HepG2 (cell line): ENCODE results near the gene LRRC45. TPM values are rescaled to one million over a fixed set of nuclear protein-coding genes. Genes with fewer than 3 reads are reported as not detected.
A peak's percentile ranks its signal among the peaks of the same experiment; 100 is the strongest.

Experiments
- AGO1 ChIP-seq: fragments of 200-400 bp; formaldehyde crosslinking; IDR thresholded peaks from 2 replicates; pipeline ENCODE4 v1.6.1; 2017; ENCODE audit warnings: mild to moderate bottlenecking, low read depth, low read length, moderate library complexity; ENCODE audit not compliant: poor library complexity, severe bottlenecking
- CENPT ChIP-seq: sonication (generic); formaldehyde crosslinking; IDR thresholded peaks from 2 replicates; pipeline ENCODE4 v1.8.0; 2022; ENCODE audit warnings: low read depth, mild to moderate bottlenecking, moderate library complexity, missing genetic modification reagents
- FOXK2 ChIP-seq: fragments of 450-650 bp; IDR thresholded peaks from 2 replicates; pipeline ENCODE4 v1.6.1; 2016
- FOXO1 ChIP-seq: sonication (generic); formaldehyde crosslinking; IDR thresholded peaks from 2 replicates; pipeline ENCODE4 v1.4.0; 2020; ENCODE audit warnings: missing genetic modification reagents
- HMGXB3 ChIP-seq: sonication (generic); formaldehyde crosslinking; IDR thresholded peaks from 2 replicates; pipeline ENCODE4 v1.4.0; 2020; ENCODE audit warnings: missing genetic modification reagents, borderline replicate concordance
- HMGXB4 ChIP-seq, 2 experiments: sonication (generic) in 1 of 2; formaldehyde crosslinking in 1 of 2; IDR thresholded peaks; 2 replicates each; pipeline versions ENCODE4 v1.4.0 to v1.6.1; 2018 to 2020; ENCODE audit warnings: missing genetic modification reagents in 2 of 2, borderline replicate concordance in 1 of 2, low read depth in 1 of 2, mild to moderate bottlenecking in 1 of 2, missing biosample characterization in 1 of 2
- MAFG ChIP-seq: sonication (generic); formaldehyde crosslinking; IDR thresholded peaks from 2 replicates; pipeline ENCODE4 v1.5.1; 2020; ENCODE audit warnings: mild to moderate bottlenecking, missing genetic modification reagents
- POLR2G ChIP-seq: fragments of 200-400 bp; formaldehyde crosslinking; IDR thresholded peaks from 2 replicates; pipeline ENCODE4 v1.6.1; 2018; ENCODE audit warnings: mild to moderate bottlenecking, low read depth, low read length, moderate library complexity
- REST ChIP-seq, 2 experiments: IDR thresholded peaks; 2 replicates each; pipeline ENCODE4 v1.6.1; 2011 to 2012; ENCODE audit warnings: low read length in 2 of 2, borderline replicate concordance in 1 of 2, low read depth in 1 of 2, mild to moderate bottlenecking in 1 of 2, moderate library complexity in 1 of 2
- SMARCE1 ChIP-seq: fragments of 450-650 bp; IDR thresholded peaks from 2 replicates; pipeline ENCODE4 v1.6.1; 2017; ENCODE audit warnings: borderline replicate concordance
- SNAPC5 ChIP-seq: sonication (generic); formaldehyde crosslinking; IDR thresholded peaks from 2 replicates; pipeline ENCODE4 v1.8.1; 2023; ENCODE audit warnings: mild to moderate bottlenecking, missing genetic modification reagents, borderline replicate concordance
- TFDP2 ChIP-seq: sonication (generic); formaldehyde crosslinking; IDR thresholded peaks from 2 replicates; pipeline ENCODE4 v1.4.0; 2020; ENCODE audit warnings: missing genetic modification reagents
- ZNF335 ChIP-seq: sonication (generic); formaldehyde crosslinking; IDR thresholded peaks from 2 replicates; pipeline ENCODE4 v1.4.0; 2020; ENCODE audit warnings: missing genetic modification reagents
- ZNF589 ChIP-seq: sonication (generic); formaldehyde crosslinking; conservative IDR thresholded peaks from 2 replicates; pipeline ENCODE4 v1.8.0; 2022; ENCODE audit warnings: mild to moderate bottlenecking, moderate library complexity, missing genetic modification reagents
- ZNF607 ChIP-seq: sonication (generic); formaldehyde crosslinking; IDR thresholded peaks from 2 replicates; pipeline ENCODE4 v1.5.1; 2020; ENCODE audit warnings: missing genetic modification reagents, mild to moderate bottlenecking, borderline replicate concordance
- ZSCAN30 ChIP-seq: sonication (generic); formaldehyde crosslinking; IDR thresholded peaks from 2 replicates; pipeline ENCODE4 v1.5.0; 2020; ENCODE audit warnings: mild to moderate bottlenecking, missing genetic modification reagents
- polyA plus RNA-seq, 8 experiments: library from polyadenylated mRNA; depleted of rRNA in 3 of 8; stranded (reverse) in 7 of 8; unstranded in 1 of 8; fragments of >200 nt; fragmentation: Illumina TruSeq in 4 of 8; extraction: Trizol in 4 of 8; gene quantifications; 2 replicates each; pipeline versions ENCODE4 v1.2.1 to v1.2.3, GENCODE V29; 2011 to 2016; ENCODE audit warnings: low read depth in 4 of 8, missing spikeins in 1 of 8, mixed read lengths in 1 of 8; ENCODE audit not compliant: insufficient read depth in 1 of 8
- total RNA-seq, 5 experiments: library from RNA; depleted of rRNA; stranded (reverse); fragments of >200 nt; fragmentation: Illumina TruSeq; extraction: Trizol; gene quantifications; 2 replicates each; pipeline ENCODE4 v1.2.3, GENCODE V29; 2016; ENCODE audit warnings: low read depth in 1 of 5

Gene LRRC45
- total and polyA plus RNA-seq, 2 of the 13 experiments (the other 11 are each of a cell fraction or from before 2014, with no cell fraction given): 11.6 to 48.1 TPM

GRCh38 chr17:82022981-82023446 lies at the start of gene LRRC45 (continued):
- TF ChIP-seq REST (IDR thresholded peaks at IDR 0.05; ENCODE audit: borderline replicate concordance in 1 of 2, low read depth in 1 of 2, low read length in 2 of 2) (no peak), CENPT (CRISPR knock-in tag) (no peak), AGO1 (peak; percentile 98), MAFG (no peak), ZSCAN30 (CRISPR knock-in tag) (no peak), POLR2G (peak; percentile 38; the same call in 1 of the 2 replicates), SNAPC5 (CRISPR knock-in tag) (no peak), SMARCE1 (no peak), HMGXB4 (CRISPR knock-in tag; IDR thresholded peaks at IDR 0.05; ENCODE audit: borderline replicate concordance in 1 of 2, low read depth in 1 of 2) (peak in 1 of 2 experiments; percentile 7; a peak in 1 of 4 replicates), FOXO1 (CRISPR knock-in tag) (no peak), TFDP2 (CRISPR knock-in tag) (peak; percentile 99), FOXK2 (no peak), ZNF607 (no peak), ZNF589 (CRISPR knock-in tag) (no peak), HMGXB3 (CRISPR knock-in tag) (0 out of 2 replicates have a peak, but pooled peaks have one; percentile 73), ZNF335 (CRISPR knock-in tag) (no peak)
